Measurements from ENCODE around the gene TDRD3.
"Not testable (repeated sequence)": the region's sequence is repeated elsewhere in the genome, so short reads cannot be mapped to it uniquely, and the experiment has no call there.

TDRD3 gene

GRCh38 chr13:60396783-60397703, at the start of gene TDRD3:
Gene TDRD3, plus strand, starts transcription at chr13:60397220. Its CDS starts 145 bp downstream, at chr13:60397365.
- peak; percentile 31 for DNase-seq

GRCh38 chr13:60347690-60348089, 49.3 kb upstream of the TDRD3 start:
- no peak for DNase-seq

DNA sequence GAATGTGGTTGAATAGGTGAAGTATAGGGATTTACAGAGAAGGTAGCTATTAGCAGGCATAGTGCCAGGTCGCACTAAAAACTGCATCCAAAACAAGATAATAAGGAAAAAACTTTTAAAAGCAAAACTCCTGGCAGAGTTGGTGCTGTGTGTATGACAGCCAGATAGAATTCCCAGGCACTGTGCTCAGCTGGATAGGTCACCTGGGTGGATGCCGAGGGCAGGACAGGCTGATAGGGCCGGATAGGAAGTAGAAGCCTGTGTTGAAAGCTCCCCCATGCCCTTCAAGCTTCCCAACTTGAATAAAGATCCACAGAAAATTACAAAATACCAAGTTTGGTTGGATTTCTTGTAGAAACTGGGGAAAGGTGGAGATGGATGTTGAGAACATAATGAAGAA, 48.9 kb upstream of the TDRD3 start:
- DNase-seq, result no peak

GRCh38 chr13:60351326-60351725, 45.7 kb upstream of the TDRD3 start:
- DNase-seq, result no peak

- no peak for DNase-seq
Measured at GRCh38 chr13:60351855-60352615, 45.0 kb upstream of the TDRD3 start.

DNA sequence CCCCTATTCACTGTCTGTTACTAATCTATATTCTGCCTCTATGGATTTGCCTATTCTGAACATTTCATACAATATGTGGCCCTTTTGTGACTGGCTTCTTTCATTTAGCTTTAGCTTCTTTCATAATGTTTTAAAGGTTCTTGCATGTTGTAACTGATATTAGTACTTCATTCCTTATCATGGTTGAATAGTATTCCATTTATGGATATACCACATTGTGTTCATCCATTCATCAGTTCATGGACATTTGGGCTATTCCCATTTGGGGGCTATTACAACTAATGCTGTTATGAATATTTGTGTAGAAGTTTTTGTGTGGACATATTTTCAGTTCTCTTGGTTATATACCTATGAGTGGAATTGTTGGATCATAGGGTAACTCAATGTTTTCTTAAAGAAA, 44.4 kb upstream of the TDRD3 start:
- DNase-seq, result no peak

DNA sequence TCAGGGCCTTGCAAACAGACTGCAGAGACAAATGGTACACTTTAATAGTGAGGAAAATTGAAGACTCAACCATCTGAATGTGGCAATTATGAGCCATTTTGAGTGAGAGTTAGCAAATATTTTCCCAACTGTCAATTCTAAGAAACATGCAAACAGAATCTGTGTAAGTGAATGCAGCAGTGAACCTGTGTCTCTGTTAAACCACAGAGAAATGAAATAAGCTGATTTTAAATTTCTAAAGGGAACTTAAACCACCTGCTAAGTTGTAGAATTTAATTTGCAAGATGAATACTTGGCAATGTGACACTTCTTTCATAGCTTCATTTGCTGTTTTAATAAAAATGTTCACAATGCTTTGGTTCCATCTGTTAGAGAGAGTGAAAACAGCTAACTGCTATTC, 42.0 kb upstream of the TDRD3 start:
- no peak for DNase-seq

GRCh38 chr13:60356970-60357369, 40.0 kb upstream of the TDRD3 start:
- no peak for DNase-seq

DNA sequence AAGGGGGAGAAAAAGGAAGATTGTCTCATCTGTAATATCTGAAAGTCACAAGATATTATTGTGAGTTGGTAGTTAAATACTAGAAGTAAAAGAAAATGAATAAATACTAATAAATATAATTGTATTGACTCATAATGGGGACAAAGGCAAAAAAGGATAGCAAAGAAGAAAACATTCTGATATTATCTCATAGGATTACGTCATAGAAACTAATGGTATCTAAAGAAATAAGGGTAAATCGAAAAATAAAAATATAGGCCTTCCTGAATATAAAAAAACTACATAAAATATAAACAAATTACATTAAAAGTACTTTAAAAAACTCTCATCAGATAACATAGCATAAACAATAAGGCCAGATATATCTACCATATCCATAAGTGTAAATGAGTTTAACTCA, 38.6 kb upstream of the TDRD3 start:
- DNase-seq, result no peak

DNA sequence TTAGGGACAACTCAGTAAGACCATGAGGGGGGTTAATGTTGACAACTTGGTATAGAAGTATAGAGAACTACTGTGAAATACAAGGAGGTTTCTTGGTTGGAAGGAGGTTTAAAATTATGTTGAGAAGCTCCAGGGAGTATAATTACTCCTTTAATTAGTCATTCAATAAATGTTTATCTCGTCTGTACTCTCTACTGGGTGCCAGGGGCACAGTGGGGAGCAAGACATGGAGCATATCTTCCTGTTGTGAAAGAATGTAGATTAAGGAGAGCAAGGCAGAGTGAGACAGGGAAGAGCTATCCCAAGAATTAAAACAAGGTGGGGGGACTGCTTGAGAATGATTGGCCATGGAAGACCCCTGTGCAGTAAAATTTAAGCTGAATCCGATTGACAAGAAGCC, 33.7 kb upstream of the TDRD3 start:
- DNase-seq, result no peak

DNA sequence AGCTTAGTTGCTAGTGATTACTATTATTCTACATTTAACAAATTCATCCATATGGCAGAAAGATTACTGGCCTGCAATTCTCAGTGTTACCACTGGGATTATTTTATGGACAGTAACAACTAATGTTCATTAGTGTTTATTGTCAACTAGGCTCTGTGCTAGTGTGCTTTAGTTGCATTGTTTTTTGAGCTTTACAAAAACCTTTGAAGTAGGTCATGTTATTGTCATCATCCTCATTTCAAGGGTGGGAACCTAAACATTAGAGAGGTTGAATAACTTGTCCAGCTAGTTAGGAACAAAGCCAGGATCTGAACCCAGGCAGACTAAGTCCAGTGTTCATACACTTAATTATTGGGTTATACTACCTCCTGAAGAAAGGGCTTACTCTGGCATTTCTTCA, 27.8 kb upstream of the TDRD3 start:
- no peak for DNase-seq

- DNase-seq, result no peak
Measured at GRCh38 chr13:60370343-60370742, 26.7 kb upstream of the TDRD3 start.

DNA sequence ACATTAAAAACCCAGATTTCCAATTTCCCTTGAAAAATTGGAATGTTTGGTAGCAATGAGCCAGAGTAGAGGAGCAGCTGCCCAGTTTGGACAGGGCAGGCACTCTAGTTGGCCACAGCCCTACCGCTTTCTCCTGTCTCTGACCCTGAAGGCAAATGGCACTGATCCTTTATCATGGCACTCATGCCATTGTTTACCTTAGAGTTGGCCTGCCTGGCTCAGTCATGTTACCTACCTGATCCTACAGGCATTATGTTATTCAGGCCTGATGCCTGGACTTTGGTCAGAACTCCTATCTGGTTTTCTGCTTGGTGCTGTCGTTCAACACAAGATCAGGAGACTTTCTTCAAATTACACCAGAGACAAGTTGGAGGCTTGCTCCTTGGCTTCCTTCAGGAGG, 24.9 kb upstream of the TDRD3 start:
- no peak for DNase-seq

- not testable (repeated sequence) for DNase-seq
Measured at GRCh38 chr13:60379282-60379681, 17.7 kb upstream of the TDRD3 start.

- DNase-seq, result no peak
Measured at GRCh38 chr13:60379837-60380565, 17.0 kb upstream of the TDRD3 start.

DNA sequence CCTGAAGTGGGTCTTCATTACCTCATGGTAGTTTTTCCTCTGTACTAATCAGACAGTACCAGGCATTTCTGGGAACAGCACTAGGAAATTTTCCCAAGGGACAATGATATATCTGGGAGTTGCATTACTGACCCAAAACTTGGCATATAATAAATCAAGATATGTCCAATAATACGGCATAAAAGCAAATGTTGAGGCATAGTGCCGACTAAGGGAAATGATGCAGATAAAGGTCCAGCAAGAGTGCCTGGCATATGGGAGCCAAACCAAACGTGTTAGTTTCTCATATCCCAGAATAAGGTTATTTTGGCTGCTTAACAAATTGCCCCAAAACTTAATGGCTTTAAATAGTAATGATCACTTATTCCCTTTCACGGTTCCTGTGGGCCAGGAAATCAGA, 12.1 kb upstream of the TDRD3 start:
- no peak for DNase-seq

GRCh38 chr13:60386250-60386649, 10.8 kb upstream of the TDRD3 start:
- no peak for DNase-seq

- DNase-seq, result no peak
Measured at GRCh38 chr13:60392131-60392530, 4.9 kb upstream of the TDRD3 start.

- peak; percentile 42 for DNase-seq
Measured at GRCh38 chr13:60395971-60396782, 843 bp upstream of the TDRD3 start.

GRCh38 chr13:60397704-60398378, 821 bp downstream of the TDRD3 start:
- DNase-seq, result no peak

DNA sequence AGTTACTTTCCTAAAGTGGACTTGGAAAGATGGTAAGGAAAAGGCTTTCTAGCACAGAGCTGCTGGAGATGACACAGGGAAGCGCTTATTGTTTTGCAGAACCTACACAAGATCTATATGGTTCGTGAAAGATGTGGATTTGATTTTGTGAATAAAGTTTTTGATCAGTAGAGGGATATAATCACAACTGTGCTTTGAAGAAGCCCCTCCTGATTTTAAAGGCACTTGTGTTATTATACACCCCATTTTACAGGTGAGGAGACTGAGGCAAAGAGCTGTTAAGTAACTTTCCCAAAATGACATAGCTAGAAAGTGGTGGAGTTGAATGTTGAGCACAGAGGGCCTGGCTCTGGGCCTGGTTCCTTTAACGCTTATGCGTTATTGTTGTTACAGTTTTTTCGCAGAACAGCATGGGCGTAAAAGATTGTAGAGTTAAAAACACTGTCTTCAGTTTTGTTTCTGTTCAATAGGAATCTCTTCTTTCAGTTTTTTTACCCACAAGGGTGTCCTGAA, 1.4 kb downstream of the TDRD3 start:
- no peak for DNase-seq
